Parathyroid adenoma (tissue), 2 donors: Measurements from ENCODE around the gene WWP2.

ENCODE experiments used
- H2AFZ ChIP-seq: fragments of 300-600 bp; sonication (generic); one replicate; pipeline ENCODE4 v1.7.0; 2017; ENCODE audit warnings: antibody characterized with exemption, mild to moderate bottlenecking
- H3K27ac ChIP-seq: fragments of 300-600 bp; sonication (generic); one replicate; pipeline ENCODE4 v1.7.0; 2017
- H3K27me3 ChIP-seq: fragments of 300-600 bp; sonication (generic); one replicate; pipeline ENCODE4 v1.7.0; 2017; ENCODE audit warnings: low read length; ENCODE audit not compliant: control insufficient read depth, insufficient read depth
- H3K36me3 ChIP-seq: fragments of 300-600 bp; sonication (generic); one replicate; pipeline ENCODE4 v1.7.0; 2017; ENCODE audit warnings: low read length; ENCODE audit not compliant: control insufficient read depth, insufficient read depth
- H3K4me1 ChIP-seq: fragments of 300-600 bp; sonication (generic); one replicate; pipeline ENCODE4 v1.7.0; 2017; ENCODE audit warnings: control low read depth
- H3K4me2 ChIP-seq: fragments of 300-600 bp; sonication (generic); one replicate; pipeline ENCODE4 v1.7.0; 2017; ENCODE audit warnings: low read length
- H3K4me3 ChIP-seq: fragments of 300-600 bp; sonication (generic); one replicate; pipeline ENCODE4 v1.7.0; 2017; ENCODE audit warnings: low read depth, low read length
- H3K79me2 ChIP-seq: fragments of 300-600 bp; sonication (generic); one replicate; pipeline ENCODE4 v1.7.0; 2017; ENCODE audit warnings: control low read depth
- H3K9ac ChIP-seq: fragments of 300-600 bp; sonication (generic); one replicate; pipeline ENCODE4 v1.7.0; 2017; ENCODE audit warnings: mild to moderate bottlenecking
- H3K9me3 ChIP-seq: fragments of 300-600 bp; sonication (generic); one replicate; pipeline ENCODE4 v1.7.0; 2017; ENCODE audit warnings: low read length; ENCODE audit not compliant: control insufficient read depth
- CTCF ChIP-seq: fragments of 300-600 bp; sonication (generic); IDR thresholded peaks from one replicate; pipeline ENCODE4 v1.7.0; 2017; ENCODE audit warnings: antibody characterized with exemption, mild to moderate bottlenecking
- donor health status: primary hyperparathyroidism.

Gene WWP2

GRCh38 chr16:69831212-69832123, 69.3 kb downstream of the WWP2 start:
- Histone ChIP-seq H3K79me2 (peaks cover 5% of the 10 kb centered on the region), H3K36me3 (no peaks in the 10 kb centered on the region), H3K9ac (no peak overlapping the region), H2AFZ (no peak overlapping the region), H3K9me3 (no peaks in the 10 kb centered on the region), H3K27me3 (no peaks in the 10 kb centered on the region), H3K4me1 (no peaks in the 10 kb centered on the region), H3K27ac (no peak overlapping the region), H3K4me3 (no peak overlapping the region), H3K4me2 (no peak overlapping the region)
- TF ChIP-seq CTCF = no peak

DNA sequence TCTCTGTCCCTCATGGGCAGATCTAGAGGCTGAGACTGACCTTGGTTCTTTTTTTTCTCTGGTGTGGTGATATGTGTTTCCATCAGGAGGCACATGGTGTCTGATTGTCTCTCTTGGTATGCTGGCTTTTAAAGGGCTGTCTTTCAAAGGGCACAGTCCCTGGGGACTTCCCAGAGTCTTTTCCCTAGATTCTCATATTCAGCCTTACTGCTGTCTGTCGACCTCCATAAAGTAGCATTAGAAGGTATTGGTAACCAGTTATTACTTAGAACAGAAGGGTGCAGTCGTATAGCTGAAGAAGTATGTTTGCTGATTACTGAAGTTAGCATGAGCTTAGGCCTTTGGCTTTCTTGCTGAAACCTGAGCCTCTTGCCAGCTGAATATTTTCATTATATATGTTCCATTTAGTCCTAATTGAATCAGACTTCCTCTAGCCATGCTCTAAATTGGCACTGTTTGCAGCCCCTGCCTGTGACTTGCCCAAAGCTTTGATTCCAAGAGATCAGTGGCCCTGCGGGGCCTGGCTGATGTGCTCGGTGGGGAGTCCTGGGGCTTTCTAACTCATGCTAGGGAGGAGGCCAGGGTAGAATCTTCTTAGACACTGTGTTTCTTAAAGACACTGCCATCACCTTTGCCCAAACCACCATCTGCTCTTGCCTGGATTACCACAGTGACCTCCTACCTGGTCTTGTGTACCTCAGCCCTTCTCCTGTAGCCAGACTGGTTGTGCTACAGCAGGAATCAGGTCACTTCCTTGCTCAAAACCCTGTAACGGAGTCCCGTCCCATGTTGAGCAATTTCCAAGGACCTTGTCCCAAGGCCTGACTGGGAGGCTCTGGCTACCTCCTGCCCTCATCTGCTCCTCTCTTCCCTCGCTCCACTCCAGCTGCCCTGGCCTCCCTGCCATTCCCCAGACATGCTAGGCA, 71.5 kb downstream of the WWP2 start:
- Histone ChIP-seq H3K9me3 (no peaks in the 10 kb centered on the region), H3K79me2 (peaks cover 18% of the 10 kb centered on the region), H3K4me2 (no peak overlapping the region), H3K27ac (peak overlapping the region; percentile 4), H3K4me3 (no peak overlapping the region), H3K9ac (no peak overlapping the region), H2AFZ (no peak overlapping the region), H3K27me3 (no peaks in the 10 kb centered on the region), H3K4me1 (no peaks in the 10 kb centered on the region), H3K36me3 (no peaks in the 10 kb centered on the region)
- TF ChIP-seq CTCF = no peak

GRCh38 chr16:69834807-69835466, 72.8 kb downstream of the WWP2 start:
- no peak overlapping the region for H3K4me3 ChIP-seq
- H3K4me2 ChIP-seq = no peak overlapping the region
- no peaks in the 10 kb centered on the region for H3K36me3 ChIP-seq
- H2AFZ ChIP-seq = no peak overlapping the region
- H3K27me3 ChIP-seq = no peaks in the 10 kb centered on the region
- no peak for TF ChIP-seq CTCF
- peaks cover 18% of the 10 kb centered on the region for H3K79me2 ChIP-seq
- H3K9me3 ChIP-seq = no peaks in the 10 kb centered on the region
- H3K27ac ChIP-seq = no peak overlapping the region
- H3K9ac ChIP-seq = no peak overlapping the region
- H3K4me1 ChIP-seq = no peaks in the 10 kb centered on the region

DNA sequence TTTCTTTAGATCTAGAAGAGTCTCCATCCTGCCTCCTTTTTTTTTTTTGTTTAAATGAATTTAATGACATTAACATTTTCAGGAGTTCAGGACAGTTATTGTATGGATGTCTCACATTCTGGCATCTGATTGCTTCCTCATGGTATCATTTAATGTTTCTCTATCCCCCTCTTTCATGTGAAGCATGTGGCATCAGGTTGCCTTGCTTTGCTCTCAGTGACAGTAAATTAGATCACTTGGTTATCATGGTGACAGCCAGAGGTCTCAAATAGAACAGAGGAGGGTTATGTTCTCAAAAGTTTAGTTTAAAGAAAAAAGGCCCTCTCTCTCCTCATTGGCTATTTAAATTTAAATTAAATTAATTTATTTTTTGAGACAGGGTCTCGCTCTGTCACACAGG, 74.1 kb downstream of the WWP2 start:
- Histone ChIP-seq H3K4me1 (no peaks in the 10 kb centered on the region), H3K4me3 (no peak overlapping the region), H3K9ac (no peak overlapping the region), H3K36me3 (no peaks in the 10 kb centered on the region), H3K27me3 (no peaks in the 10 kb centered on the region), H3K9me3 (no peaks in the 10 kb centered on the region), H3K27ac (no peak overlapping the region), H2AFZ (no peak overlapping the region), H3K79me2 (peaks cover 18% of the 10 kb centered on the region), H3K4me2 (no peak overlapping the region)
- no peak for TF ChIP-seq CTCF
